K562 (cell line): ENCODE data around the gene CLIP2. TPM values are rescaled to one million over a fixed set of nuclear protein-coding genes. Genes with fewer than 3 reads are reported as not detected.

ENCODE experiments used
- CEBPG ChIP-seq, 3 experiments: fragments of 200-800 bp in 1 of 3; sonication (Bioruptor generic) in 1 of 3; sonication (generic) in 1 of 3; formaldehyde crosslinking in 1 of 3; IDR thresholded peaks in 2 of 3; conservative IDR thresholded peaks in 1 of 3; 2 replicates each; pipeline versions ENCODE4 v1.6.1 to v1.8.0; 2016 to 2022; ENCODE audit warnings: missing compliant biosample characterization in 2 of 3, missing genetic modification characterization in 2 of 3, mild to moderate bottlenecking in 1 of 3, missing genetic modification reagents in 1 of 3
- polyA plus RNA-seq, 8 experiments: library from polyadenylated mRNA; depleted of rRNA in 4 of 8; stranded (reverse) in 5 of 8; unstranded in 3 of 8; fragments of >200 nt; fragmentation: Nextera tagmentation in 2 of 8; fragmentation: Illumina TruSeq in 1 of 8; extraction: Ambion mirVana in 2 of 8; extraction: Trizol in 1 of 8; gene quantifications; 2 replicates each; pipeline versions ENCODE4 v1.2.1 to v1.2.3, GENCODE V29; 2011 to 2014; ENCODE audit warnings: inconsistent platforms in 1 of 8, missing spikeins in 1 of 8
- total RNA-seq, 7 experiments: library from RNA; depleted of rRNA in 6 of 7; stranded (reverse); fragments of >200 nt in 6 of 7; fragmentation: Illumina TruSeq in 2 of 7; extraction: Trizol in 2 of 7; gene quantifications; 2 replicates each; pipeline versions ENCODE4 v1.2.1 to v1.2.3, GENCODE V29; 2011 to 2021; ENCODE audit warnings: low replicate concordance in 1 of 7
- TF ChIP-seq, protein P1 (sequence below), 2 experiments: fragments of 450-650 bp in 1 of 2; sonication (generic) in 1 of 2; formaldehyde crosslinking in 1 of 2; IDR thresholded peaks; 2 replicates each; pipeline versions ENCODE4 v1.7.1 to v1.9.0; 2016 to 2022; ENCODE audit warnings: inconsistent platforms in 1 of 2, mild to moderate bottlenecking in 1 of 2, missing genetic modification reagents in 1 of 2

Gene CLIP2
- total and polyA plus RNA-seq, 9 of the 15 experiments (the other 6 are each of a cell fraction or from before 2014, with no cell fraction given), result 0.07 to 5.4 (median 2.1) TPM

DNA sequence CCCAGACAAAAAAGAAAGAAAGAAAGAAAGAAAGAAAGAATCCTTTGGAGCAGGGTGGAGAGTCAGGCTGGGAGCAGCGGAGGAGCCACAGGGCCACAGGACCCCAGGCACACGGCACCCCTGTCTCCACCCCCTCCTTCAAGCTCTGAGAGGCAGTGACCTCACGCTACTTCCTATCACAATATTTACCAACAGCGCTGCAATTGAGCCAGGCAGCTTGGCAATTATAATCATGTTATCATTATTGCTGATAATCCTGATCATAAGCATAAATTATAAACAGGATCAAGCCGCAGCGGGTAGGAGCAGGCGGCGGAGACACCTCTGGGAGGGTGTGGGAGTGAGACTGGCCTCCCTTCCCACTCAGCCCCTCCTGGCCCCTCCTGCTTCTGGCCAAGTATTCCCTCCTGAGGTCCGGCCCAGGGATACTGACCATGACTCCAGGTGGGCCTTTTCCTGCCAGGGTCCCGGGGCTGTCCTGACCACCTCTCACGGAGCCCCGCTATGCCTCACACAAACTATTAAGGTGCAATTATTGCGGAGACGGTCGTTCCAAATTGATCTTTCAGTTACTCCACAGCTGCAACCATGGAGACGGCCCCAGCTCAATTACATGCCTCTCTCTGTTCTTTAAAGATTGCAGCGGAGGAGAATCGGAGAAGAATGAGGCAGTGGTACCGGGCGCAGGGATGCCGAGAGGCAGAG lies 154.5 kb downstream of the CLIP2 start (continued):
- TF ChIP-seq, protein P1, sequence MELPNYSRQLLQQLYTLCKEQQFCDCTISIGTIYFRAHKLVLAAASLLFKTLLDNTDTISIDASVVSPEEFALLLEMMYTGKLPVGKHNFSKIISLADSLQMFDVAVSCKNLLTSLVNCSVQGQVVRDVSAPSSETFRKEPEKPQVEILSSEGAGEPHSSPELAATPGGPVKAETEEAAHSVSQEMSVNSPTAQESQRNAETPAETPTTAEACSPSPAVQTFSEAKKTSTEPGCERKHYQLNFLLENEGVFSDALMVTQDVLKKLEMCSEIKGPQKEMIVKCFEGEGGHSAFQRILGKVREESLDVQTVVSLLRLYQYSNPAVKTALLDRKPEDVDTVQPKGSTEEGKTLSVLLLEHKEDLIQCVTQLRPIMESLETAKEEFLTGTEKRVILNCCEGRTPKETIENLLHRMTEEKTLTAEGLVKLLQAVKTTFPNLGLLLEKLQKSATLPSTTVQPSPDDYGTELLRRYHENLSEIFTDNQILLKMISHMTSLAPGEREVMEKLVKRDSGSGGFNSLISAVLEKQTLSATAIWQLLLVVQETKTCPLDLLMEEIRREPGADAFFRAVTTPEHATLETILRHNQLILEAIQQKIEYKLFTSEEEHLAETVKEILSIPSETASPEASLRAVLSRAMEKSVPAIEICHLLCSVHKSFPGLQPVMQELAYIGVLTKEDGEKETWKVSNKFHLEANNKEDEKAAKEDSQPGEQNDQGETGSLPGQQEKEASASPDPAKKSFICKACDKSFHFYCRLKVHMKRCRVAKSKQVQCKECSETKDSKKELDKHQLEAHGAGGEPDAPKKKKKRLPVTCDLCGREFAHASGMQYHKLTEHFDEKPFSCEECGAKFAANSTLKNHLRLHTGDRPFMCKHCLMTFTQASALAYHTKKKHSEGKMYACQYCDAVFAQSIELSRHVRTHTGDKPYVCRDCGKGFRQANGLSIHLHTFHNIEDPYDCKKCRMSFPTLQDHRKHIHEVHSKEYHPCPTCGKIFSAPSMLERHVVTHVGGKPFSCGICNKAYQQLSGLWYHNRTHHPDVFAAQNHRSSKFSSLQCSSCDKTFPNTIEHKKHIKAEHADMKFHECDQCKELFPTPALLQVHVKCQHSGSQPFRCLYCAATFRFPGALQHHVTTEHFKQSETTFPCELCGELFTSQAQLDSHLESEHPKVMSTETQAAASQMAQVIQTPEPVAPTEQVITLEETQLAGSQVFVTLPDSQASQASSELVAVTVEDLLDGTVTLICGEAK (IDR thresholded peaks at IDR 0.05), result no peak
- TF ChIP-seq, protein P1 (CRISPR knock-in tag; IDR thresholded peaks at IDR 0.05), result no peak
- TF ChIP-seq CEBPG (CRISPR knock-in tag; IDR thresholded peaks at IDR 0.05) (no peak), CEBPG (tag; conservative IDR thresholded peaks at IDR 0.05 in 1 of 2, IDR thresholded peaks at IDR 0.05 in 1 of 2) (no peak)
- TF ChIP-seq, all 486 proteins: peak for 0
